GM13976 (cell line): ENCODE measurements around the gene HSPD1.
"Not testable (repeated sequence)": the region's sequence is repeated elsewhere in the genome, so short reads cannot be mapped to it uniquely, and the experiment has no call there.

ENCODE experiments used
- DNase-seq: peaks from one replicate; pipeline ENCODE4 v3.0.0; 2012; ENCODE audit warnings: low spot score
- CTCF ChIP-seq: IDR thresholded peaks from 2 replicates; pipeline ENCODE4 v1.5.1; 2012; ENCODE audit warnings: borderline replicate concordance, mild to moderate bottlenecking; ENCODE audit not compliant: insufficient read depth; ENCODE audit errors: extremely low read depth, missing control alignments, control extremely low read depth
- in situ Hi-C: fragments of 300-500 bp; cut with MboI; formaldehyde crosslinking; loops from one replicate; pipeline ENCODE4 v1.12.0; 2022; ENCODE audit warnings: low sequenced_read_pairs, mixed read lengths, inconsistent platforms; ENCODE audit not compliant: unreplicated experiment

Gene HSPD1

GRCh38 chr2:197486175-197486574 is 13.5 kb downstream of the HSPD1 start:
- no peak for TF ChIP-seq CTCF
- in situ Hi-C loops = no loop called here

GRCh38 chr2:197484248-197484647 is 15.4 kb downstream of the HSPD1 start:
- in situ Hi-C loops, DNase-seq: not testable (repeated sequence)

More at GRCh38 chr2:197486175-197486574, 13.5 kb downstream of the HSPD1 start:
- DNase-seq = no peak

GRCh38 chr2:197480165-197481036 is 19.2 kb downstream of the HSPD1 start:
- in situ Hi-C loops = no loop called here
- no peak for DNase-seq
- no peak for TF ChIP-seq CTCF

GRCh38 chr2:197477797-197478196 is 21.8 kb downstream of the HSPD1 start:
- TF ChIP-seq CTCF = no peak
- DNase-seq = no peak
- in situ Hi-C loops = no loop called here

GRCh38 chr2:197472166-197472565 is 27.5 kb downstream of the HSPD1 start:
- in situ Hi-C loops = no loop called here
- no peak for TF ChIP-seq CTCF
- no peak for DNase-seq

- DNase-seq = no peak
- TF ChIP-seq CTCF = no peak
- in situ Hi-C loops = no loop called here
Observed at GRCh38 chr2:197464175-197464574, 35.5 kb downstream of the HSPD1 start.

- in situ Hi-C loops = no loop called here
- TF ChIP-seq CTCF = no peak
- no peak for DNase-seq
Observed at GRCh38 chr2:197461057-197461456, 38.6 kb downstream of the HSPD1 start.
